Fibroblast of lung (primary cell): ENCODE results near the gene MTERF4. TPM values are rescaled to one million over a fixed set of nuclear protein-coding genes. Genes with fewer than 3 reads are reported as not detected.

Source experiments
- DNase-seq, 2 donors: peaks; one replicate each; pipeline versions ENCODE4 v3.0.0 to v3.0.0-alpha.2; 2010; ENCODE audit warnings: low read depth in 2 of 2
- H2AFZ ChIP-seq: 2 replicates; pipeline ENCODE4 v1.5.1; 2012; ENCODE audit warnings: low read length, control low read depth, inconsistent platforms
- H3K27ac ChIP-seq: 2 replicates; pipeline ENCODE4 v1.5.1; 2011; ENCODE audit warnings: low read length, control low read depth; ENCODE audit not compliant: insufficient read depth
- H3K27me3 ChIP-seq: 2 replicates; pipeline ENCODE4 v1.5.1; 2011; ENCODE audit warnings: mild to moderate bottlenecking, low read length; ENCODE audit not compliant: control insufficient read depth, insufficient read depth
- H3K36me3 ChIP-seq: 2 replicates; pipeline ENCODE4 v1.5.1; 2011; ENCODE audit warnings: low read length; ENCODE audit not compliant: control insufficient read depth, insufficient read depth
- H3K4me1 ChIP-seq: 2 replicates; pipeline ENCODE4 v1.5.1; 2011; ENCODE audit warnings: low read length; ENCODE audit not compliant: control insufficient read depth, insufficient read depth; ENCODE audit errors: extremely low read depth
- H3K4me2 ChIP-seq: 2 replicates; pipeline ENCODE4 v1.5.1; 2011; ENCODE audit warnings: low read length, control low read depth; ENCODE audit not compliant: insufficient read depth; ENCODE audit errors: extremely low read depth
- H3K4me3 ChIP-seq, 4 experiments: fragments of 200-600 bp in 1 of 4; sonication (generic) in 1 of 4; replicated peaks in 1 of 4; 2 replicates each; pipeline ENCODE4 v1.5.1; 2011 to 2016; ENCODE audit warnings: low read length in 4 of 4, low read depth in 3 of 4, mild to moderate bottlenecking in 3 of 4, control low read depth in 2 of 4, inconsistent platforms in 1 of 4, mixed read lengths in 1 of 4; ENCODE audit not compliant: insufficient read depth in 1 of 4; ENCODE audit errors: control extremely low read depth in 1 of 4
- H3K79me2 ChIP-seq: 2 replicates; pipeline ENCODE4 v1.5.1; 2012; ENCODE audit warnings: mild to moderate bottlenecking, low read length, inconsistent platforms; ENCODE audit not compliant: control insufficient read depth, insufficient read depth
- H3K9ac ChIP-seq: 2 replicates; pipeline ENCODE4 v1.5.1; 2011; ENCODE audit warnings: mild to moderate bottlenecking, low read length, control low read depth; ENCODE audit not compliant: insufficient read depth
- H3K9me3 ChIP-seq: 2 replicates; pipeline ENCODE4 v1.5.1; 2012; ENCODE audit warnings: low read depth, low read length; ENCODE audit not compliant: control insufficient read depth, insufficient read depth
- H4K20me1 ChIP-seq: 2 replicates; pipeline ENCODE4 v1.5.1; 2011; ENCODE audit warnings: low read length; ENCODE audit not compliant: control insufficient read depth, insufficient read depth; ENCODE audit errors: extremely low read depth
- EZH2 ChIP-seq: IDR thresholded peaks from 2 replicates; pipeline ENCODE4 v1.5.1; 2012; ENCODE audit warnings: low read length, control low read depth, mild to moderate bottlenecking; ENCODE audit errors: missing control alignments
- polyA plus RNA-seq, 2 donors: library from polyadenylated mRNA; depleted of rRNA in 1 of 2; stranded (reverse) in 1 of 2; unstranded in 1 of 2; fragments of >200 nt; gene quantifications; 2 replicates each; pipeline ENCODE4 v1.2.1, GENCODE V29; 2011 to 2012; ENCODE audit warnings: missing spikeins in 1 of 2
- total RNA-seq: library from RNA; depleted of rRNA; stranded (reverse); fragments of >200 nt; gene quantifications from 2 replicates; pipeline ENCODE4 v1.2.1, GENCODE V29; 2014
- TF ChIP-seq, protein P1 (sequence below), 2 donors: IDR thresholded peaks in 1 of 2; conservative IDR thresholded peaks in 1 of 2; 1 replicate in 1 of 2; 2 replicates in 1 of 2; pipeline ENCODE4 v1.5.1; 2011 to 2012; ENCODE audit warnings: low read length in 2 of 2, control low read depth in 1 of 2, inconsistent platforms in 1 of 2, low read depth in 1 of 2, mild to moderate bottlenecking in 1 of 2

MTERF4 gene
- total and polyA plus RNA-seq, 2 donors (not counting 1 experiment from before 2014, with no cell fraction given), result 31.7 to 35.5 TPM

DNA sequence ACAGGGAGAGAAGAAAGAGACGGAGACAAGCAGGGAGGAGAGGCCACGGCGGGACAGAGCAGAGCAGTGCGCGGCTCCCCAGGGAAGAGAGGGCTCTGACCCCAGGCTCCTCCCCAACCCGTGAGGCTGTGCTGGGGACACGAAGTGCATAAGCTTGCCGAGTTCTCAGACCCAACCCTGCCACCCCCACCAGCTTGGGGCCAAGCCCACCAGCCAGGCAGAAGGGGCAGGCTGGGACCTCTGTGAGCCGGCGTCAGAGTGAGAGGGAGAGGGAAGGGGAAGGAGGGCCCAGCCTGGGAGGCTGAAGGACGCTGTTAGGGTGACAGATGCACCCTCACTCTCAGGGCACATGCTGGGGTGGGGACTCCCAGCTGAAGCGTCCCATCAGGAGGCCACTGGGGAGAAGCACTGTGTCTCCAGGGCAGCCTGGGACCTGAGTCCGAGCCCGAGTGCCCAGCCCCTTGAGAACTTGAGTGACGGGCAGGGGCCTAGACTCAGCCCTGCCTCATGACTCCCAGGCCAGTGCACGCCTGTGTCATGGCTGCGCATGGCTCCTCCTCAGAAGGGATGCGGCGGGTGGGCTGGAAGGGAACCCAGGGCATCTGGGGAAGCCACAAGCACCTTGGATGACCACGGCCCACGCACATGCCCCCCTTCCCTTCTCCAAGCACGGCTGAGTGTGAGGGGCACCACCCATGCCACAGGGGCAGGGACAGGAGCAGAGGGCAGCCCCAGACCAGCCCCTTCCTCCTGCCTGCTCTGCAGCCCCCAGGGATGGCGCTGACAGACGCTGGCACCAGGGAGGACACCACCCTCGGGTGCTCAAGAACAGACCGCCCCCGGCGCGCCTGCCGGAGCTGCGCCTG, 31.0 kb downstream of the MTERF4 start:
- Histone ChIP-seq H3K4me3 (no peak overlapping the region), H3K9ac (no peak overlapping the region), H3K4me2 (no peak overlapping the region), H3K4me1 (no peaks in the 10 kb centered on the region), H3K36me3 (peaks cover 15% of the 10 kb centered on the region), H3K27ac (no peak overlapping the region), H2AFZ (no peak overlapping the region), H3K9me3 (no peaks in the 10 kb centered on the region), H3K27me3 (no peaks in the 10 kb centered on the region), H3K79me2 (no peaks in the 10 kb centered on the region), H4K20me1 (no peaks in the 10 kb centered on the region)
- DNase-seq, result no peak
- TF ChIP-seq, protein P1, sequence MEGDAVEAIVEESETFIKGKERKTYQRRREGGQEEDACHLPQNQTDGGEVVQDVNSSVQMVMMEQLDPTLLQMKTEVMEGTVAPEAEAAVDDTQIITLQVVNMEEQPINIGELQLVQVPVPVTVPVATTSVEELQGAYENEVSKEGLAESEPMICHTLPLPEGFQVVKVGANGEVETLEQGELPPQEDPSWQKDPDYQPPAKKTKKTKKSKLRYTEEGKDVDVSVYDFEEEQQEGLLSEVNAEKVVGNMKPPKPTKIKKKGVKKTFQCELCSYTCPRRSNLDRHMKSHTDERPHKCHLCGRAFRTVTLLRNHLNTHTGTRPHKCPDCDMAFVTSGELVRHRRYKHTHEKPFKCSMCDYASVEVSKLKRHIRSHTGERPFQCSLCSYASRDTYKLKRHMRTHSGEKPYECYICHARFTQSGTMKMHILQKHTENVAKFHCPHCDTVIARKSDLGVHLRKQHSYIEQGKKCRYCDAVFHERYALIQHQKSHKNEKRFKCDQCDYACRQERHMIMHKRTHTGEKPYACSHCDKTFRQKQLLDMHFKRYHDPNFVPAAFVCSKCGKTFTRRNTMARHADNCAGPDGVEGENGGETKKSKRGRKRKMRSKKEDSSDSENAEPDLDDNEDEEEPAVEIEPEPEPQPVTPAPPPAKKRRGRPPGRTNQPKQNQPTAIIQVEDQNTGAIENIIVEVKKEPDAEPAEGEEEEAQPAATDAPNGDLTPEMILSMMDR (conservative IDR thresholded peaks at IDR 0.05 in 1 of 2, IDR thresholded peaks at IDR 0.05 in 1 of 2; ENCODE audit: low read depth in 1 of 2, low read length in 2 of 2), result no peak
- TF ChIP-seq EZH2, result no peak

GRCh38 chr2:241070361-241070760, 31.7 kb downstream of the MTERF4 start:
- DNase-seq, result no peak
- Histone ChIP-seq H3K4me2 (no peak overlapping the region), H3K36me3 (peaks cover 17% of the 10 kb centered on the region), H2AFZ (no peak overlapping the region), H3K4me1 (no peaks in the 10 kb centered on the region), H3K4me3 (no peak overlapping the region), H3K27me3 (no peaks in the 10 kb centered on the region), H3K79me2 (no peaks in the 10 kb centered on the region), H3K9me3 (no peaks in the 10 kb centered on the region), H4K20me1 (no peaks in the 10 kb centered on the region), H3K27ac (no peak overlapping the region), H3K9ac (no peak overlapping the region)
- TF ChIP-seq, protein P1 (conservative IDR thresholded peaks at IDR 0.05 in 1 of 2, IDR thresholded peaks at IDR 0.05 in 1 of 2; ENCODE audit: low read depth in 1 of 2, low read length in 2 of 2), result no peak
- no peak for TF ChIP-seq EZH2

DNA sequence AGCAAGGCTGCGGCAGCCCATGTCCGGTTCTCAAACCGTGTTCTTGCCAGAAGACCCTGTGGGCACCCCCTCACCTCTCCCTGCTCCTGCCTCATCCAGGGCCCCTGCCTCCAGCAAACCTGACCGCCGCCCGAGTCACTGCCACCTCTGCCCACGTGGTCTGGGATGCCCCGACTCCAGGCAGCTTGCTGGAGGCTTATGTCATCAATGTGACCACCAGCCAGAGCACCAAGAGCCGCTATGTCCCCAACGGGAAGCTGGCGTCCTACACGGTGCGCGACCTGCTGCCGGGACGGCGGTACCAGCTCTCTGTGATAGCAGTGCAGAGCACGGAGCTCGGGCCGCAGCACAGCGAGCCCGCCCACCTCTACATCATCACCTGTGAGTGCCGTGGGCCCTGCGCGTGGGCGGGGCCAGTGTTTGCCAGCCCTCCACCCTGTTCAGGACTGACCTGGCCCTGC, 32.2 kb downstream of the MTERF4 start:
- H2AFZ ChIP-seq, result no peak overlapping the region
- no peaks in the 10 kb centered on the region for H4K20me1 ChIP-seq
- no peak overlapping the region for H3K27ac ChIP-seq
- no peak for DNase-seq
- H3K9ac ChIP-seq, result no peak overlapping the region
- no peaks in the 10 kb centered on the region for H3K79me2 ChIP-seq
- H3K27me3 ChIP-seq, result no peaks in the 10 kb centered on the region
- no peak overlapping the region for H3K4me2 ChIP-seq
- peaks cover 14% of the 10 kb centered on the region for H3K36me3 ChIP-seq
- H3K4me1 ChIP-seq, result no peaks in the 10 kb centered on the region
- H3K9me3 ChIP-seq, result no peaks in the 10 kb centered on the region
- TF ChIP-seq EZH2, result no peak
- no peak overlapping the region for H3K4me3 ChIP-seq
